Measurements from ENCODE around the gene CDC42BPG. TPM values are rescaled to one million over a fixed set of nuclear protein-coding genes. Genes with fewer than 3 reads are reported as not detected.

CDC42BPG gene
- total and polyA plus RNA-seq, 2 of the 8 experiments (the other 6 are each of a cell fraction or from before 2014, with no cell fraction given): 3.7 to 10.6 TPM

DNA sequence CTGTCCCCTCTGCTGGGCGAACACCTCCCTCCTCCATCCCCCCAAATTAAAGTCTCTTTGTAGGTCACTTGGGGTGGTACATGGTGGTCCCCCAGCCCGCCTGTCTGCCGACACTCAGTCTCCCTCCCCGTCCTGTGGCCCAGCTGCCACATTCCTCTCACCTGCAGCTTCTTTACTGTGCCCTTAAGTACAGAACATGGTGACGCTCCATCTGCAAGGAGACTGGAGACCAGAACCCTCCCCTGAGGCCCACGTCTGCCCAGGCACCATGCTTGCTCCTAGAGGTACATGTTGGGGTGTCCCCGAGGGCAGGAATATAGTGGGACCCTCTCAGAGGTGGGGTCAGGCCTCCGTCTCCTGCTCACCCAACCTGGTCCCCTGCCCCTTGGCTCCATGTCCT, 39.6 kb upstream of the CDC42BPG start:
- H2BK12ac ChIP-seq (ENCODE audit: low read depth, low read length): no peak overlapping the region
- no peak overlapping the region for H3K18ac ChIP-seq (ENCODE audit: extremely low read depth, low read length)
- no peak overlapping the region for H4K5ac ChIP-seq (ENCODE audit: insufficient read length, low read depth, low read length)
- no peaks in the 10 kb centered on the region for H3K79me1 ChIP-seq (ENCODE audit: low read depth, low read length)
- H4K91ac ChIP-seq (replicated peaks; ENCODE audit: insufficient read length, low read length): no peak overlapping the region
- H3K23ac ChIP-seq (ENCODE audit: insufficient read length): no peak overlapping the region
- ChIA-PET CTCF (ENCODE audit: partially characterized antibody) (interaction anchor here (1.5 to 32.2 kb wide), 4 partner anchors 8 to 35 kb away, joined by 4 to 1058 read pairs (median 62); partner anchors contain the start of gene CDC42BPG), POLR2A (ENCODE audit: partially characterized antibody) (interaction anchor here (0.8 to 24.6 kb wide), 2 partner anchors 26 to 149 kb away, joined by 4 to 408 read pairs; no protein-coding TSS in a partner anchor)
- H3K27ac ChIP-seq (ENCODE audit: low read depth, low read length): no peak overlapping the region
- no peak overlapping the region for H3K4me3 ChIP-seq (ENCODE audit: extremely low read depth in 1 of 4, insufficient read depth in 2 of 4, low read depth in 3 of 4, low read length in 4 of 4)
- no peak overlapping the region for H2BK20ac ChIP-seq (ENCODE audit: low read length)
- H3K9me3 ChIP-seq (ENCODE audit: insufficient read depth in 2 of 2, low read depth in 1 of 2, low read length in 1 of 2): no peaks in the 10 kb centered on the region
- no peak overlapping the region for H2BK120ac ChIP-seq (replicated peaks; ENCODE audit: low read depth, low read length)
- H3K9ac ChIP-seq (replicated peaks in 1 of 4; ENCODE audit: extremely low read depth in 1 of 4, low read depth in 3 of 4, low read length in 3 of 4): no peak overlapping the region
- no peak overlapping the region for H3K4ac ChIP-seq (replicated peaks; ENCODE audit: insufficient read length, low read depth, low read length)
- 71% methylated on average over 8 of the region's 8 CpGs; no CpG with 5 or more reads in 1 of the 2 experiments for WGBS, 2 experiments (ENCODE audit: extremely low coverage in 1 of 2, insufficient coverage in 1 of 2, insufficient read length in 1 of 2, insufficient replicate concordance in 2 of 2, low coverage in 1 of 2, low lambda C conversion rate in 2 of 2, missing lambda C conversion rate in 1 of 2)
- H3K23me2 ChIP-seq (ENCODE audit: low read depth, low read length): peaks cover 5% of the 10 kb centered on the region
- FAIRE-seq (no peak), DNase-seq (ENCODE audit: low read depth in 1 of 2, low spot score in 2 of 2) (no peak)
- no peak overlapping the region for H3K14ac ChIP-seq (ENCODE audit: insufficient read length)
- H2BK15ac ChIP-seq (ENCODE audit: low read length): no peak overlapping the region
- H3K4me1 ChIP-seq (replicated peaks in 1 of 4; ENCODE audit: control insufficient read depth in 3 of 4, insufficient read depth in 4 of 4, low read length in 3 of 4): peaks cover 0 to 16% (median 9%) of the 10 kb centered on the region in 4 experiments; a peak in 6 of 7 replicates
- no peak overlapping the region for H2AK5ac ChIP-seq (ENCODE audit: low read depth, low read length)
- no peaks in the 10 kb centered on the region for H3K36me3 ChIP-seq (ENCODE audit: control insufficient read depth in 2 of 4, insufficient read depth in 4 of 4, low read length in 3 of 4)
- no peak overlapping the region for H2AFZ ChIP-seq (ENCODE audit: low read length)
- no peaks in the 10 kb centered on the region for H3K79me2 ChIP-seq (ENCODE audit: control insufficient read depth in 1 of 2, insufficient read depth in 2 of 2, low read length in 2 of 2)
- H3K56ac ChIP-seq (replicated peaks; ENCODE audit: insufficient read length, low read depth, low read length): no peak overlapping the region
- H3K4me2 ChIP-seq (ENCODE audit: insufficient read depth in 1 of 2, low read depth in 2 of 2, low read length in 2 of 2): no peak overlapping the region
- H2BK5ac ChIP-seq (ENCODE audit: low read depth, low read length): no peak overlapping the region
- no peaks in the 10 kb centered on the region for H4K20me1 ChIP-seq (replicated peaks in 1 of 2; ENCODE audit: control insufficient read depth in 1 of 2, insufficient read depth in 2 of 2, low read length in 2 of 2)
- no peaks in the 10 kb centered on the region; a peak in 1 of 7 replicates for H3K27me3 ChIP-seq (replicated peaks in 1 of 4; ENCODE audit: control insufficient read depth in 3 of 4, extremely low read depth in 1 of 4, insufficient read depth in 3 of 4, low read length in 3 of 4)
- peak overlapping the region; percentile 57; the same call in 1 of the 2 replicates for H4K8ac ChIP-seq (ENCODE audit: extremely low read depth, insufficient read depth, low read length)
- no peak for TF ChIP-seq PHF8 (conservative IDR thresholded peaks at IDR 0.05; ENCODE audit: low read depth, low read length)
- no peak for TF ChIP-seq CEBPB (IDR thresholded peaks at IDR 0.05; ENCODE audit: low read depth, low read length)
- no peak for TF ChIP-seq ASH2L (IDR thresholded peaks at IDR 0.05; ENCODE audit: low read length)
